Dermis blood vessel endothelial cell (primary cell): ENCODE results near the gene PARP6. TPM values are rescaled to one million over a fixed set of nuclear protein-coding genes. Genes with fewer than 3 reads are reported as not detected.
A peak's percentile ranks its signal among the peaks of the same experiment; 100 is the strongest.
"Not testable (repeated sequence)": the region's sequence is repeated elsewhere in the genome, so short reads cannot be mapped to it uniquely, and the experiment has no call there.

ENCODE experiments used
- DNase-seq: peaks from one replicate; pipeline ENCODE4 v3.0.0; 2010
- total RNA-seq: library from RNA; depleted of rRNA; stranded (reverse); fragments of >200 nt; gene quantifications from 2 replicates; pipeline ENCODE4 v1.2.3, GENCODE V29; 2014

PARP6 gene
- total RNA-seq, 1 donor from 2014 or later: 15.7 TPM

DNA sequence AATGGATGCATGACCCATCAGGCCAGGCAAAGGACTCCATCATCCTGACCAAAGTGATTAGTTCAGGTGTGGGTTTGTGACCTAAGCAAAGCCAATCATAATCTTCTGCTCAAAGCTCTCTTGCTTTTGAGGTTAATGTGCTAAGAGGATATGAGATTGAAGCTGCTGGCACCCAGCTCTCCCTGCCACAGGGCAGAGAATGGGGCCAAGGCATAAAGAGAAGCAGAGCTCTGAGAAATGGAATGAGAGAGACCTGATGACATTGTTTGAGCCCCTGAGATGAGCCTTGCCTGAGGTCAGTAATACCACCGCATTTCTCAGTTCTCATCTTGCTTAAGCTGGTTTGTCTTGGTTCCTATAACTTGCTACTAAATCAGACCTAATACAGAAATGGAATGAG lies 6.4 kb upstream of the PARP6 start:
- no peak for DNase-seq

DNA sequence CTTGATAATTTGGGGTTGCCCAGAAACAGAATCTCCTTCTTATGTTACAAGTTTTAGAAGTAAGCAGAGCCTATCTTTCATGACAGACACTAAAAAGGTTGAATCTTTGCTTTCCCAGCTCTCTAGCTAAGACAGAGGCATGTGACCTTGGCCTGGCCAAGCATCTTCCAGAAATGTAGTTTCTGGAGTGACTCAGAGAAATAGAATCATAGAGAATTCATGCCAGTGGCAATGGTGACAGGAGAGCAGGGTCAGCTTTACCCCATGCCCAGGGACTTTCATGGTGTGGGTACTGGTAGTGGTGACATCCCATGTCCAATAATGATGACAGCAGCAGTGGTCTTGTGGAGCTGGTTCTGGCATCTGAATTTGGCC lies 4.0 kb upstream of the PARP6 start:
- no peak for DNase-seq

DNA sequence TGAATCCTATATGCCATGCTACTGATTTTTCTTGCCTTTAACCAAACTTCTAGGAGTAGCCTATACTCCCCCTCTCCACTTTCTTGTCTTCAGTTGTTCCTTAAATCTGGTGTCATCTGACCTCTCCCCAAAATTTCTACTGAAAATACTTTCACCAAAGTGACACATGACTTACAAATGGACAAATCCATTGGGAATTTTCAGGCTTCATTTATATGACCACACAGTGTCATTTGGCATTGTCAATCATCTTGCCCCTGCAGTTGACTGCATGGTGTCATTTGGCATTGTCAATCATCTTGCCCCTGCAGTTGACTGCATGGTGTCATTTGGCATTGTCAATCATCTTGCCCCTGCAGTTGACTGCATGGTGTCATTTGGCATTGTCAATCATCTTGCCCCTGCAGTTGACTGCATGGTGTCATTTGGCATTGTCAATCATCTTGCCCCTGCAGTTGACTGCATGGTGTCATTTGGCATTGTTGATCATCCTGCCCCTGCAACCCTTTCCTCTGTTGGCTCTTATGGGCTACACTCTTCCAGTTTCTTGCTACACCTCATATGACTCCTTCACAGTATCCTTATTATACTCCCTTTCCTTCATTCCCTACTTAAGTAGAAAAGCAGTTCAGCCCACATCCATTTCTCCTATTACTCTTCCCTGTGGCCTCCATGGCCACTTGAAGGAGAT lies 3.4 kb upstream of the PARP6 start:
- not testable (repeated sequence) for DNase-seq

DNA sequence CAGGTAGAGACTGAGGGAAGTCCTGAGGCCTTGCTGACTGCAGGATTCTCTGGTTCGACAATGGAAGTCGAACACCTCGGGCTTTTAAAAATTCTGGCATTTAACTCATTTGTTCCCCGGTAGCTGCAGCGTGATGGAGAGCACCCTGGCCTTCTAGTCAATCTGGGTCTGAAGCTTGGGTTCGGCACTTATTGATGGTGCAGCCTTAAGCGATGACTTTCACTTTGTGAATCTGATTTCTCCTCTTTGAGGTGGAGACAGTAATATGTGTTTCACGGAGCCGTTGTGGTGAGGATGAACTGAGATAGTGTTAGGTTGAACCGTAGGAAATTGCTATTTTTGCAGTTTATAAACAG lies 621 bp upstream of the PARP6 start:
- DNase-seq: no peak

DNA sequence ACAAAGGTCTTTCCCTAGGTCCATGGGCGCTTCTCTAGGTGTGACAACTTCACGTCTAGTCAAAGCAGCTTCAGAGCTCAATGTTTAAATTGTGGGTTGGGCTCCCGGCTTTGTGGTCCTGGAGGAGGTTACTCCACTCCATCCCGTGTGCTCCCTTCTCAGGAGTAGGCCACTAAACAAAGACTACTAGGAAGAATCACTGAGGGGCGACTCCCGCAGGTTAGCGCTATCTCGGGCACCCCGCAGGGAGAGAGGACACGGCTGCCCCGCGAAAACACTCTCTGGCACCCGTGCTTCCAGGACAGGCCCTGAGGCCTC lies 500 bp downstream of the PARP6 start:
- peak; percentile 30 for DNase-seq

DNA sequence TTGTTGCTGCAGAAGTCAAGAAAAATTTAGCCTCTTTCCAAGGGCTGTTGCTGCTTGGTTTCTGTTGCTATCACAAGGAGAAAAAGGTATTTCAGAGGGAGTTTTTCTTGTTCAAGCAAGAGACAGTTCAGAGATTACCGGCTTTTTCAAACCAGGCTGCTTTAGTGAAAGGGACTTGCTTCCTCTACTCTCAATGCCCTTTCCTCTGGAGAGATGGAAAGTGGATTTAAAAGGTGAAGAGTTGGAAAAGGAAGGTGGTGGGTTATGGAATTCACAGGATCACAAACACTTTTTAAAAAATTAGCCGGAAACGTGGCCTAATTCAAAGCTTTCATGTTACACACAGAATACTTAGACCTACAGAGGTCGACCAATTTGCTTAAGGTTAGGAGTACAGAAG lies 1.1 kb downstream of the PARP6 start:
- no peak for DNase-seq

DNA sequence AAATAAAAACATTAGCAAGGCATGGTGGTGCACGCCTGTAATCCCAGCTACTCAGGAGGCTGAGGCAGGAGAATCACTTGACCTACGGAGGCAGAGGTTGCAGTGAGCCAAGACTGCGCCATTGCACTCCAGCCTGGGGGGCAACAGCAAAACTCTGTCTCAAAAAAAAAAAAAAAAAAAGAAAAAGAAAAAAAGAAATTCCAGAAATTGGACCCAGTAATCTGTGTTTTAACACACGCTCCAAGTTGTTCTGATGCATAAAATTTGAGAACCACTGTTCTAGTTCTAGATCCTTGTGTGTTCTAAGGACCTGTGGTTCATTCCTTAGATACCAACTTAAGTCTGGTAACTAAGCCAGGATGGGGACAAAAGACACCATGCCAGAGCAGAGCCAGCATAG lies 2.6 kb downstream of the PARP6 start:
- no peak for DNase-seq

DNA sequence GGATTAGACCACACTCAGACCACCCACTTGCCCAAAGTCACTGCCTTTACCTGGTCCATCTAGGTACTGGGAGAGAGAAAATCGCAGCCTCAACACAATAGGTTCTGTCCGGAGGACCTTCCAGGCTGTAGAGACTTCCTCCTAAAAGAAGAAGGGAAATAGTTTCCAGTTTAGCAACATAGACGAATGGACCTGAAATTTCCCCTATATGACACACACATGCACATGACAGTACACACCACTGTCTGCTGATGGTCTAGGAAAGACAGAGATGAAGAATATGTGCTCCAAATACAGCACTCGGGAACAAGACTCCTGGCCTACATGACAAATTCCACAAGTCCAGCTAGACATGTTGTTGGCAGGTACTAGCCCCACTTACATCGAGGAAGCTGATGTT lies 7.3 kb downstream of the PARP6 start:
- no peak for DNase-seq

DNA sequence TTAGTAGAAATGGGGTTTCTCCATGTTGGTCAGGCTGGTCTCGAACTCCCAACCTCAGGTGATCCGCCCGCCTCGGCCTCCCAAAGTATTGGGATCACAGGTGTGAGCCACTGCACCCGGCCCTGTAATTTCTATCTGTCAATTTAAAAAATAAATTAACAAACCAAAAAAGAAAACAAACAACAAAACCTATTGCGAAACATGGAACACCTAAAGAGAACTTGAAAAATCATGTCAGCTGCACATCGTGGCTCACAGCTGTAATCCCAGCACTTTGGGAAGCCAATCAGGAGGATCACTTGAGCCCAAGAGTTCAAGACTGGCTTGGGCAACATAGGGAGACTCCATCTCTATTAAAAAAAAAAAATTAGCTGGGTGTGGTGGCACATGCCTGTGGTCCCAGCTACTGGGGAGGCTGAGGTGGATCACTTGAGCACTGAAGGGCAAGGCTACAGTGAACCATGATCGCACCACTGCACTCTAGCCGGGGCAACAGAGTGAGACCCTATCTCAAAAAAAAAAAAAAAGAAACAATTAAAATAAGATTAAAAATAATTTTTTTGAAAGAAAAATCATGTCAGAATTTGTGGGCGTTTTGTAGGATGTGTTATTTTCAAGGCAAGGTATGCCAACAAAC lies 19.6 kb downstream of the PARP6 start:
- no peak for DNase-seq

DNA sequence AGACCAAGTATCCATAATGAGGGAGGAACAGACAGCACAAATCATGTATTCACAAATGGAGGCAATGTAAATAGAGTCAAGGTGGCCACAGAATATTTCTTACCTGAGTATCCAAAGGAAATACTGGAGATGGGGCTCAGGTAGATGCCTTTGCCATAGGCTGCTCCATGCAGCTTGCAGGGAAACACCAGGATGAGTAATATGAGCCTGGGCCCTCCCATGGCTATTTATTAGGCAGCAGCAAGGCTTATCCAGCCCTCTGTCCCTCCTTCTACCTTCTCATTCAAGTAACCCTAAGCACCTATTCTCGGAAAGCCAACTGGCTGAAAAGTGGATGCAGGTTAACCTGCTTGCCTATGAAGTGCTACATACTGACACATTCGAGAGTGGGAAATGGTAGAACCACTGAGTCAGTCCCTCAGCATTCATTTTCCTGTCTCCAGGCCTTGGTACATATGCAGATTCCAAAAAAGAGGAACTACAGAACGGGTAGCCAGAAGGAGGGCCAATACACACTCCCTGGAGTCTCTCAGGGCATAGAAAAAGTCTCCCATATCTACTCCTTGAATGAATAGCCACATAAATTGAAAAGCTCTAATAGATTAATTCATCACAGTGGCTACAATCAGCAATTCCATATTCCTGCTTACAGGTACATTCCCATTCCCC lies 23.1 kb downstream of the PARP6 start:
- no peak for DNase-seq

DNA sequence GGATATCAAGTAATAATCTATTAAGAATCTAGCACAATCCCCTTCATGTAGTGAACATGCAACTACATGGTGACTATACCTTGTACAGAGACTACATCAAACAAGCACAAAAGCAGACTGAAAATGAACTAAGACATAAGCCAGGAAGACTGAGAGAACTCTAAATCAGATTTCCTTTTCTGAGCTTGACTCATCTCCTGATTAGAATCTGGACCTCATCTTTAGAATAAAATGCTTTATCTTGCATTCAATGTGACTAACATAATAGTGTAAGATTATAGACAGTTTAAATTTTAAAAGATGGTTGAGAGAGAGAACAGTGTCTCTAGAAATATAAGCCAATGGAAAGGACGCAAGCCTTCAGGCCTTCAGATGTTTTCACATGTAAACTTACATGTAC lies 23.8 kb downstream of the PARP6 start:
- no peak for DNase-seq

DNA sequence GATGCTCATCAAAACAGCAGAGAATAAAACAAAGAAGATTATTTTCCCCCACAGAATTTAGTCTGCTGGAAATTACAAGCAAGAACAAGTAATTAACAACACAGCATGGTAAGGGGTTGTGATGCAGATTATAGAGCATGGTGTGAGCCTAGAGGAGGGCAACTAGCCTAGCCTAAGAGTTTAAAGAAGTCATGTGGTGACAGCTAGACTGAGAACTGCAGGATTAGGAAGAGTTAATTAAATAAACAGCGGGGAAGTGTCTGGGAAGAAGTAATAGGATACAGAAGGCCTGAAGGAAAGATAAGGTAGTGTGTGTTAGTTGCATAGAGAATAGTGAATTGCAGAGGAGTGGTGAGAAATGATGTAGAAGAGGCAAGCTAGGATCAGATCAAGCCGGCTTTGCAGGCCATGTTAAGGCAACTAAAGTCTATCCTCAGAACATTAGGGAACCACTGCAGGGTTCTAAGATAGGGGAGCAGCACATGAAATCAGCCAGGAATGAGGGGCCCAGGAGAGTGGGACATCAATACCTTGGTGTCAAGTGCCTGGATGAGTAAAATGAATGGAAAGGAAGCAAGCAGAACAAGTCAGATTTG lies 29.5 kb downstream of the PARP6 start:
- DNase-seq: no peak

DNA sequence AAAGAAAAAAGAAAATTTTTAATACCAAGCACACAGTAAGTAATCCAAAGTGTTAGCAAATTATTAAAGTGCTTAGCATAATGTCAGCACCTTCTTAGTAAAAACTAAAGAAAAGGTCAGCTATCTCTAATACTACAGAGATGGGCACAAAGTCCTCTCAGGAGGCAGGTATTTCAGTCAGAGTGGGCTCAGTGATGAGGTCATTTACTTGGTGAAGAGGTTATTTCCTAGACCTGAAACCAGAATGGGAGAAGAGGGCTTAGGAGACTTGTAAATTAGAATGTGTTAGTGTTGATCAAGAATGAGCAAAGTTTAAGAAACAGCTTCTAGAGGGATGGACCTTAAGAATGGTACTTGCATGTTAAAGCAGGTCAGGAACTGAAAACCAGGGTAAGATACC lies 32.7 kb downstream of the PARP6 start:
- DNase-seq: no peak

DNA sequence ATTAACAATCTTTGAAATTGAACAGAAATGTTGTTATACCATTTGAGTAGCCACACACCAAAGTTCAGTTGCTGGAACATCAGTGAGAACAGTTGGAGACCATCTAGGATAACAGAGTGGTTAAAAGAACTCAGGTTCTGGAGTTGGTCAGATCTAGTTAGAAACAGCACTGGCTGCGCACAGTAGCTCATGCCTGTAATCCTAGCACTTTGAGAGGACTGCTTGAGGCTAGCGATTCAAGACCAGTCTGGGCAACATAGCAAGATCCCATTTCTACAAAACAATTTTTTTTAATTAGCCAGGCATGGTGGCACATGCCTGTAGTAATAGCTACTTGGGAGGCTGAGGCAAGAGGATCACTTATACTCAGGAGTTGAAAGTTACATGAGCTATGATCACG lies 33.8 kb downstream of the PARP6 start:
- no peak for DNase-seq

DNA sequence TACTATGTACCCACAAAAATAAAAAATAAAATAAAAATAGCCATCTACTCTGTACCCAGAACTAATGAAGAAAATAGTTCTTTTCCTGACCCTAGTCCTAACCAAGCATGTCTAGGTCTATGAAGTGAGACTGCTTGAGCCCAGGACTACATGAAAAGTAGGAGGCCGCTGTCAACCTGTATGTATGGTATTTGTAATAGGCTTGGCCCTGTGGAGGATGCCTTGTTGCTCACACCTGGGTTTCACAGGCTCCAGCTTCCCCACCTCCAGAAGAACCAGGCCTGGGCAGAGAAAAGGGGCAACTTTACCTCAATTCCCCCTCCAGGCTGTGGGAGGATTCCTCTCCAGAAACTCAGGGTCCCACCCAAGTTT lies 34.5 kb downstream of the PARP6 start:
- no peak for DNase-seq

DNA sequence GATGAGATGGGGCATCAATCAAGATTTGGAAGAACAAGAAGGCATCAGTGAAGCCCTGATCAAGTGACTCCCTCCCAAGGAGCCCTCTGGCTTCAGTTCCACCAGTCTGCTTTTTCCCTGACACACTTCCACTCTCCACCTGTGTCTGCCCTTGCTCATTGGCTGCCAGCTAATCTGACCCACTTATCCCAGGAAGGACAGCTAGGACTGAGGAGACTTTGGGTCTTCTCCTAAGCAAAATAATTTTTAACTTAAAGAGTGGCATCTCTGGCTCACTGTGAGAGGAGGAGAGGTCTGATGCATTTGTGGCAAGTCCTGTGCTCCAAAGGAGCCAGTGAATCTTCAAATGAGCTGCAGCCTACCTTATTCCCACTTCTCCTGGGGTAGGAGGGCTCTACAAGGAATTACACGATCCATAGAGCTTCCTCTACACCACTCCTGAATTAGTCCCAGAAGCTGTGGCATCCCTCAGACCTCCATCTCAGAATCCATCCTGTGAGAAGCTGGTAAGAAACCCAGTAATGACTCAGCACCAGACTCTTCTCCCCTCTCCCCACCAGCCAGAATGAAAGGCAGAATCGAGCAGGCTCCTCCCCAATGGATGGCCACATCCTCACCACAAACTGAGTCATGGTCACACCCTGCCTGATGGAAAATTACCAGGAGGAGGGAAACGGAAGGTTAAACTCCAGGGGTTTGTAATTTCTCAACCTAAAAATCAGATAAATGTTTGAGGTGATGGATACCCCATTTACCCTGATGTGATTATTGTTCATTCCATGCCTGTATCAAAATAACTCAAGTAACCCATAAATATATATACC lies 35.1 kb downstream of the PARP6 start:
- DNase-seq: peak; percentile 87

DNA sequence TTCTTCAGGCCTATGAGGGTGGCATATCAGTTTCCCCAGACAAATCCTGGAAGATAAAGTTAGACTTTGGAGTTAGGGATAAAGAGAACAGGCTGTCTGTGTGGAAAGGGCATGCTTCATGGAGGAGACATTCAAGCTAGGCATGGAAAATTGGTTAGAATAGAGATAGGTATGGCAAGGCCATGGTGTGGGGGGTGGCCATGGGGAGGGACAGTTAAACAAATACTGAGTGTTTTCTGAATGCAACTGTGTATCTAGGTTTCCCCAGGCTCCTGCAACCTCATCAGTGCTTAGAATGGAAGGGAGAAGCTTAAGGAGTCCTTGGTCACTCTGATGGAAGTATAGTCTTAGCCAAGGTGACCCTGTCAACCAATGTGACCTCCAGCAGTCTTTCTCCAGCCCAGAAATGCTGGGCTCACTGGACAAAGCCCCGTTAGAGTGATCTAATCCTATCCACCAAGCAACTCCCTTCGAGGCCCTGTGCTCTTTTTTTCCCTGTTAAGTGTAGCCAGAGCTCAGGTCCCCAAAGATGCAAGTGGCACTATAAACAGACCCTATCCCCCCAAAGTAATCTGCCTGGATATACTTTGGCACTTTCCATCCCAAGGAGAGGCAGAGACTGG lies 35.9 kb downstream of the PARP6 start:
- DNase-seq: no peak

DNA sequence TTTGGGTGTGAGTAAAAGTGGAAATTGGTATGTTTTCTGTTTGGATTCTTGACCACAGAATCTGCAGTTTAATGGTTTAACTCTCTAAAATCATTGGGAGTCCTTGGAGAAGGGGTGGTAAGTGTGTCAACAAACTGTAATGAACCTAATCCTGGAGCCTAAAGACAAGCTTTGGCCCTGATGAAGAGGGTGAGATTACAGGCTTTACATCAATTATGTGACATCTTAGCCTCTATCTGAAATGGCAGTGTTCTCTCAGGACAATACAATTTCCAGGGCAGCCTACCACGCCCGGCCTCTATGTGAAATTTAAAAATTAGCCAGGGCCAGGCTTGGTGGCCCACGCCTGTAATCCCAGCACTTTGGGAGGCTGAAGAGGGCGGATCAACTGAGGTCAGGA lies 37.1 kb downstream of the PARP6 start:
- no peak for DNase-seq

DNA sequence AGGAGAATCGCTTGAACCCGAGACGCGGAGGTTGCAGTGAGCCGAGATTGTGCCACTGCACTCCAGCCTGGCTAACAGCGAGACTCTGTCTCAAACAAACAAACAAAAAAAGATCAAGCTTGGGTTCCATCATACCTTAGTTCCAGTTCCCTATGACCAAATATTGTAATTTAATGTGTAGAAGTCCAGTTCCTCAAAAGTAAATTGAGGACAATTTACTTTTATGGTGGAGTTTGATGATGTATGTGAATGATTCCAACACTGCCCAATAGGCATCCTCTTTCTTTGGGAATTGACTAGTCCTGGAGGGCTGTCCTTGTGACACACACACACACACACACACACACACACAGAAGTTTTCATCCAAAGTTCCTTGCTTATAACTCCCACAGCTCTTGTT lies 38.6 kb downstream of the PARP6 start:
- no peak for DNase-seq

DNA sequence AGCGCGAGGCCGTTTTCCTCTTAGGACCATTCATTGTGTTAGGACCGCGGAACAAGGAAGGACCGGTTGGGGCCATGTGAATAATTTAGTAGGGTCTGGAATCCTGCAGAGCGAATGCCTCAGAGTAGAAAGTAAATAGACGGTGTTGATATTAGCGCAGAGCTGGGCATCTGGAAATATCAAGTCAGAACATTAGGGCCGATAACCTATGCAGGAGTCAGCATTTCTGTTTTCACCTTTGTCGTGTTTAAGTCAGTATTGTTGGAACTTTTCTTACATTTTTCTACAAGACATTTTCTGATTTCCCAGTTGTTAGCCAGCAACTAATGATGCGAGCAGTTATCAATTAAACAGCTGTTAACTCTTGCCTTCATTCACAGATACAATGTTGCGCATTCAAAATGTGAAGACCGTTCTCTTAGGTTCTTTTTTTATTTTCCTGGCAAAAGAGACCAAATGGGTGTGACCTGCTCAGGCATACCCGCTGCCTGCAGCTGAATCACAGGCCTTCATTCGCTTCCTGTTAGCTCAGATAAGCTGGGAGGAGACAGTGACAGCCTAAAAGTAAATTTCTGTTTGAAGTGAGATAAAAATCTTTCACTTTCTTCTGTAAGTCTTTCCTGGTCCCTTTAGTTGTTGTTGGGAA lies 40.4 kb downstream of the PARP6 start:
- DNase-seq: peak; percentile 79

DNA sequence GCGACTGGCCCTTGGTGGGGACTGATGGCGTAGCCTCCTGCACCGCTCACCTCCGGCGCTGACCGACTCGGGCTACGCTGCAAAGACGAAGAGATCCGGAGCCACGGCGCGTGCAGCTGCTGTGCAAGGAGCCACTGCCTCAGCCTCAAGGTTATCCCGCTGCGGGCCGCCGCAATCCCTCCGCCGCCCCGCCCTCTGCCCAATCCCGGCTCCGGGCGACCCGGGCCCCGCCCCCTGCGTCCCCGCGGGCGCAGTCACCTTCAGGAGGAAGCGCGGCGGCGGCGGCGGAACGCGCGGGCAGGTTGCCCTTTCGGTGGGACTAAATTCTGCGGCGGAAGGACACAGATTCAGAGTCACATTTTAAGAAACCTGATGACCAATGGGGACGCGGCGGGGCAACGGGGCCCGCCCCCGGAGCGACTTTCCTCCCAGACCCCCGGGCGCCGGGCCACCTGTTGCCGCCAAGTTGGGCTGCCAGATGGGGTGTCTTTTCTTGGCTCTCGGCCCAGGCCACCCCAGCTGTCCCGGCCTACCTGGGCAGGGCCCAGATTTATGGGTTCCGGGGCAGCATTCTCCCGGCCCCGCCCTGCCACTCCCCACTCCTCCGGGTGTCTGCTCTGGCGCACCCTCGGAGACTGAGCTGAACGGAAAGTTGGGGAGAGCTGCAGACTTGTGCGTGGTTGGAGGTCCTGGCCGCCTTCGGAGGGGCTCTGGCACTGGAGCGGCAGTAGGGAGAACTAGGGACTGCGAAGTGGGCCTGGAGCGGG lies 41.1 kb downstream of the PARP6 start, which contains the start of gene PKM:
Gene PKM (minus strand): TSS at position 125 of the 767 bp plus-strand sequence. CDS start 12,093 bp downstream, outside the sequence.
- peak; percentile 95 for DNase-seq
